ENCODE measurements around the gene PCYT1B. TPM values are rescaled to one million over a fixed set of nuclear protein-coding genes. Genes with fewer than 3 reads are reported as not detected.

The PCYT1B gene
- total and polyA plus RNA-seq, 2 donors (not counting 1 experiment from before 2014, with no cell fraction given), result not detected

DNA sequence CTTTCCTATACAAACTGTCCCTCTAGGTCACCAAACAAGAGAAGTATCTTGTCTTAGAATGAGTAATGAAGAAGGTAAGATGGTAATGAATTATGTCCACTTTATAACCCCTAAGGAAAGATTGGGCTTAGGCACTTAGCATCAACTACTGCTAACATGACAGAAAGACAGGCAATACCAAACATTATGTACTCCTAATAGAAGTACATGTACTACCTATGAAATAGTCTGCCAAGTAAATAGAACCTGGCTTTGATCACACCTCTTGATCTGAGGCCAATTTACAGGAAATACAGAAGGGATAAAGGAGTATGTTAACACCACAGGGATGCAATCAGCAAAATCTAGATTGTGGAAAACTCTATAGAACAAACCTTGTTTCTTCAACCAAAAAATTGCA lies 14.1 kb upstream of the PCYT1B start:
- no peaks in the 10 kb centered on the region for H3K9me3 ChIP-seq (ENCODE audit: control extremely low read depth in 1 of 3, control insufficient read depth in 2 of 3, insufficient read depth in 1 of 3, low read length in 2 of 3)
- ChIA-PET CTCF (no interaction called here), POLR2A (no interaction called here)
- no peaks in the 10 kb centered on the region for H3K27me3 ChIP-seq (replicated peaks in 1 of 4; ENCODE audit: control extremely low read depth in 1 of 4, control insufficient read depth in 3 of 4, insufficient read depth in 4 of 4, low read length in 3 of 4)
- Mint-ChIP-seq H3K9me3 (ENCODE audit: insufficient read depth) (no peaks in the 10 kb centered on the region), H3K27ac (no peak overlapping the region), H3K4me3 (no peak overlapping the region), H3K4me1 (no peaks in the 10 kb centered on the region), H3K27me3 (peaks cover 7% of the 10 kb centered on the region)
- no peaks in the 10 kb centered on the region for H4K20me1 ChIP-seq (ENCODE audit: control insufficient read depth, insufficient read depth, low read length, poor library complexity, severe bottlenecking)
- H3K36me3 ChIP-seq (replicated peaks in 1 of 2; ENCODE audit: control extremely low read depth in 1 of 2, control insufficient read depth in 1 of 2, extremely low read depth in 1 of 2, insufficient read depth in 2 of 2, low read length in 1 of 2), result no peaks in the 10 kb centered on the region
- no peak overlapping the region for H3K27ac ChIP-seq (ENCODE audit: low read length in 2 of 2)
- no peak overlapping the region for H3K9ac ChIP-seq (ENCODE audit: low read length)
- no peak overlapping the region for H2AFZ ChIP-seq (ENCODE audit: insufficient read depth, low read depth, low read length, poor library complexity, severe bottlenecking)
- no peak overlapping the region for H3K4me2 ChIP-seq (replicated peaks; ENCODE audit: low read depth, low read length, poor library complexity, severe bottlenecking)
- no peak for ATAC-seq (ENCODE audit: low read depth)
- H3K79me2 ChIP-seq (ENCODE audit: control insufficient read depth, insufficient read depth, low read length), result no peaks in the 10 kb centered on the region
- TF ChIP-seq EZH2 (IDR thresholded peaks at IDR 0.05; ENCODE audit: borderline replicate concordance, insufficient read depth, low read depth, low read length, poor library complexity, severe bottlenecking), result no peak
- TF ChIP-seq, protein P1, sequence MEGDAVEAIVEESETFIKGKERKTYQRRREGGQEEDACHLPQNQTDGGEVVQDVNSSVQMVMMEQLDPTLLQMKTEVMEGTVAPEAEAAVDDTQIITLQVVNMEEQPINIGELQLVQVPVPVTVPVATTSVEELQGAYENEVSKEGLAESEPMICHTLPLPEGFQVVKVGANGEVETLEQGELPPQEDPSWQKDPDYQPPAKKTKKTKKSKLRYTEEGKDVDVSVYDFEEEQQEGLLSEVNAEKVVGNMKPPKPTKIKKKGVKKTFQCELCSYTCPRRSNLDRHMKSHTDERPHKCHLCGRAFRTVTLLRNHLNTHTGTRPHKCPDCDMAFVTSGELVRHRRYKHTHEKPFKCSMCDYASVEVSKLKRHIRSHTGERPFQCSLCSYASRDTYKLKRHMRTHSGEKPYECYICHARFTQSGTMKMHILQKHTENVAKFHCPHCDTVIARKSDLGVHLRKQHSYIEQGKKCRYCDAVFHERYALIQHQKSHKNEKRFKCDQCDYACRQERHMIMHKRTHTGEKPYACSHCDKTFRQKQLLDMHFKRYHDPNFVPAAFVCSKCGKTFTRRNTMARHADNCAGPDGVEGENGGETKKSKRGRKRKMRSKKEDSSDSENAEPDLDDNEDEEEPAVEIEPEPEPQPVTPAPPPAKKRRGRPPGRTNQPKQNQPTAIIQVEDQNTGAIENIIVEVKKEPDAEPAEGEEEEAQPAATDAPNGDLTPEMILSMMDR (IDR thresholded peaks at IDR 0.05), result no peak
- H3K4me1 ChIP-seq (ENCODE audit: control insufficient read depth in 2 of 2, insufficient read depth in 2 of 2, low read length in 2 of 2), result no peaks in the 10 kb centered on the region
- no peak overlapping the region for H3K4me3 ChIP-seq (ENCODE audit: control extremely low read depth in 1 of 5, extremely low read depth in 1 of 5, insufficient read depth in 1 of 5, low read depth in 2 of 5, low read length in 4 of 5)
- intact Hi-C loops (cut with micrococcal nuclease), result no loop called here
- DNase-seq, result no peak

- Histone ChIP-seq H3K4me1 (ENCODE audit: control insufficient read depth in 2 of 2, insufficient read depth in 2 of 2, low read length in 2 of 2) (no peaks in the 10 kb centered on the region), H3K79me2 (ENCODE audit: control insufficient read depth, insufficient read depth, low read length) (no peaks in the 10 kb centered on the region), H2AFZ (ENCODE audit: insufficient read depth, low read depth, low read length, poor library complexity, severe bottlenecking) (no peak overlapping the region), H3K4me3 (ENCODE audit: control extremely low read depth in 1 of 5, extremely low read depth in 1 of 5, insufficient read depth in 1 of 5, low read depth in 2 of 5, low read length in 4 of 5) (no peak overlapping the region), H3K9ac (ENCODE audit: low read length) (no peak overlapping the region), H3K9me3 (ENCODE audit: control extremely low read depth in 1 of 3, control insufficient read depth in 2 of 3, insufficient read depth in 1 of 3, low read length in 2 of 3) (no peaks in the 10 kb centered on the region), H3K27ac (ENCODE audit: low read length in 2 of 2) (no peak overlapping the region), H3K27me3 (replicated peaks in 1 of 4; ENCODE audit: control extremely low read depth in 1 of 4, control insufficient read depth in 3 of 4, insufficient read depth in 4 of 4, low read length in 3 of 4) (no peaks in the 10 kb centered on the region), H3K4me2 (replicated peaks; ENCODE audit: low read depth, low read length, poor library complexity, severe bottlenecking) (no peak overlapping the region), H4K20me1 (ENCODE audit: control insufficient read depth, insufficient read depth, low read length, poor library complexity, severe bottlenecking) (no peaks in the 10 kb centered on the region), H3K36me3 (replicated peaks in 1 of 2; ENCODE audit: control extremely low read depth in 1 of 2, control insufficient read depth in 1 of 2, extremely low read depth in 1 of 2, insufficient read depth in 2 of 2, low read length in 1 of 2) (no peaks in the 10 kb centered on the region)
- ChIA-PET POLR2A (no interaction called here), CTCF (no interaction called here)
- intact Hi-C loops (cut with micrococcal nuclease), result no loop called here
- Mint-ChIP-seq H3K27me3 (peaks cover 7% of the 10 kb centered on the region), H3K9me3 (ENCODE audit: insufficient read depth) (no peaks in the 10 kb centered on the region), H3K4me3 (no peak overlapping the region), H3K27ac (no peak overlapping the region), H3K4me1 (no peaks in the 10 kb centered on the region)
- TF ChIP-seq, protein P1 (IDR thresholded peaks at IDR 0.05), result no peak
- no peak for TF ChIP-seq EZH2 (IDR thresholded peaks at IDR 0.05; ENCODE audit: borderline replicate concordance, insufficient read depth, low read depth, low read length, poor library complexity, severe bottlenecking)
- no peak for ATAC-seq (ENCODE audit: low read depth)
- no CpG with 5 or more reads among the region's 3 CpGs for WGBS (ENCODE audit: insufficient coverage)
- DNase-seq, result no peak
Observed at GRCh38 chrX:24659646-24660045, 12.5 kb upstream of the PCYT1B start.

Data from B cell (primary cell).